Uterus (tissue), 4 donors: ENCODE measurements around the gene TMEM217. TPM values are rescaled to one million over a fixed set of nuclear protein-coding genes. Genes with fewer than 3 reads are reported as not detected.
A peak's percentile ranks its signal among the peaks of the same experiment; 100 is the strongest.
"Not testable (repeated sequence)": the region's sequence is repeated elsewhere in the genome, so short reads cannot be mapped to it uniquely, and the experiment has no call there.

ENCODE experiments used
- DNase-seq, 2 donors: peaks; one replicate each; pipeline ENCODE4 v3.0.0-alpha.2; 2019 to 2020
- H3K27ac ChIP-seq, 2 donors: fragments of 200-600 bp; sonication (generic); 1 replicate in 1 of 2; 2 replicates in 1 of 2; pipeline ENCODE4 v1.5.1; 2016 to 2018
- H3K27me3 ChIP-seq, 2 donors: fragments of 200-600 bp; sonication (generic); one replicate each; pipeline ENCODE4 v1.5.1; 2018 to 2019; ENCODE audit warnings: control low read depth in 1 of 2
- H3K36me3 ChIP-seq, 2 donors: fragments of 200-600 bp; sonication (generic); one replicate each; pipeline ENCODE4 v1.5.1; 2019; ENCODE audit warnings: control low read depth in 1 of 2
- H3K4me1 ChIP-seq, 2 donors: fragments of 200-600 bp; sonication (generic); one replicate each; pipeline ENCODE4 v1.5.1; 2018 to 2019; ENCODE audit warnings: control low read depth in 1 of 2
- H3K4me3 ChIP-seq, 2 donors: fragments of 200-600 bp; sonication (generic); 1 replicate in 1 of 2; 2 replicates in 1 of 2; pipeline ENCODE4 v1.5.1; 2018 to 2019; ENCODE audit warnings: mild to moderate bottlenecking in 1 of 2
- H3K9me3 ChIP-seq, 2 donors: fragments of 200-600 bp; sonication (generic); one replicate each; pipeline ENCODE4 v1.5.1; 2019; ENCODE audit warnings: control low read depth in 1 of 2
- CTCF ChIP-seq, 4 experiments: fragments of 200-600 bp in 2 of 4; fragments of 450-650 bp in 2 of 4; sonication (generic) in 2 of 4; IDR thresholded peaks; one replicate each; pipeline ENCODE4 v1.5.1; 2016 to 2019; ENCODE audit warnings: antibody characterized with exemption in 4 of 4, mild to moderate bottlenecking in 2 of 4, moderate library complexity in 1 of 4
- POLR2A ChIP-seq, 2 donors: fragments of 450-650 bp; IDR thresholded peaks; one replicate each; pipeline ENCODE4 v1.6.1; 2016; ENCODE audit warnings: antibody characterized with exemption in 2 of 2, mild to moderate bottlenecking in 1 of 2, moderate library complexity in 1 of 2
- intact Hi-C: fragments of 100-400 bp; cut with DNase I; formaldehyde crosslinking; loops from one replicate; pipeline ENCODE4 v1.15.1; 2023; ENCODE audit warnings: low total_unique reads
- total RNA-seq, 4 donors: library from RNA; depleted of rRNA in 3 of 4; stranded (reverse); fragments of >200 nt in 3 of 4; gene quantifications; one replicate each; pipeline versions ENCODE4 v1.1.0 to v1.2.4, GENCODE V29; 2014 to 2023
- donor health status: DM: yes; HTN: yes; CAD: no.

The TMEM217 gene
- total RNA-seq, 4 donors from 2014 or later, result 0.21 to 1.6 TPM; not detected in 2

GRCh38 chr6:37303891-37304503, 46.1 kb upstream of the TMEM217 start:
- H3K4me1 ChIP-seq, result no peaks in the 10 kb centered on the region
- H3K9me3 ChIP-seq, result no peaks in the 10 kb centered on the region
- H3K27ac ChIP-seq, result no peak overlapping the region
- H3K4me3 ChIP-seq, result no peak overlapping the region
- intact Hi-C loops, result no loop called here
- H3K27me3 ChIP-seq, result no peaks in the 10 kb centered on the region
- TF ChIP-seq CTCF (IDR thresholded peaks at IDR 0.05) (peak in 3 of 4 experiments; percentile 28 to 48 (median 34)), POLR2A (IDR thresholded peaks at IDR 0.05) (no peak)
- DNase-seq, result no peak
- no peaks in the 10 kb centered on the region for H3K36me3 ChIP-seq

GRCh38 chr6:37303091-37303660, 45.2 kb upstream of the TMEM217 start:
- no peak overlapping the region for H3K27ac ChIP-seq
- H3K4me3 ChIP-seq, result no peak overlapping the region
- H3K27me3 ChIP-seq, result no peaks in the 10 kb centered on the region
- no peaks in the 10 kb centered on the region for H3K9me3 ChIP-seq
- TF ChIP-seq POLR2A (IDR thresholded peaks at IDR 0.05), result no peak
- TF ChIP-seq CTCF (IDR thresholded peaks at IDR 0.05), result no peak
- no peaks in the 10 kb centered on the region for H3K4me1 ChIP-seq
- intact Hi-C loops, result no loop called here
- H3K36me3 ChIP-seq, result no peaks in the 10 kb centered on the region
- no peak for DNase-seq

GRCh38 chr6:37302086-37302686, 44.2 kb upstream of the TMEM217 start:
- TF ChIP-seq POLR2A (IDR thresholded peaks at IDR 0.05), result no peak
- intact Hi-C loops, result no loop called here
- no peak for DNase-seq
- no peak overlapping the region for H3K4me3 ChIP-seq
- H3K27ac ChIP-seq, result no peak overlapping the region
- no peaks in the 10 kb centered on the region for H3K4me1 ChIP-seq
- H3K9me3 ChIP-seq, result no peaks in the 10 kb centered on the region
- no peaks in the 10 kb centered on the region for H3K27me3 ChIP-seq
- no peaks in the 10 kb centered on the region for H3K36me3 ChIP-seq

GRCh38 chr6:37299990-37300389, 42.0 kb upstream of the TMEM217 start:
- no peak overlapping the region for H3K27ac ChIP-seq
- intact Hi-C loops, result no loop called here
- no peaks in the 10 kb centered on the region for H3K36me3 ChIP-seq
- no peak for DNase-seq
- no peak overlapping the region for H3K4me3 ChIP-seq
- TF ChIP-seq CTCF (IDR thresholded peaks at IDR 0.05), result no peak
- no peak for TF ChIP-seq POLR2A (IDR thresholded peaks at IDR 0.05)
- no peaks in the 10 kb centered on the region for H3K4me1 ChIP-seq
- no peaks in the 10 kb centered on the region for H3K27me3 ChIP-seq
- no peaks in the 10 kb centered on the region for H3K9me3 ChIP-seq

GRCh38 chr6:37298958-37299357, 41.0 kb upstream of the TMEM217 start:
- DNase-seq, result no peak
- intact Hi-C loops, result no loop called here
- H3K9me3 ChIP-seq, result no peaks in the 10 kb centered on the region
- no peak overlapping the region for H3K27ac ChIP-seq
- no peak overlapping the region for H3K4me3 ChIP-seq
- H3K4me1 ChIP-seq, result no peaks in the 10 kb centered on the region
- TF ChIP-seq POLR2A (IDR thresholded peaks at IDR 0.05) (no peak), CTCF (IDR thresholded peaks at IDR 0.05) (no peak)
- no peaks in the 10 kb centered on the region for H3K27me3 ChIP-seq
- H3K36me3 ChIP-seq, result no peaks in the 10 kb centered on the region

- H3K36me3 ChIP-seq, H3K9me3 ChIP-seq, H3K27me3 ChIP-seq, intact Hi-C loops, H3K4me1 ChIP-seq, DNase-seq, H3K27ac ChIP-seq, H3K4me3 ChIP-seq: not testable (repeated sequence)
These were observed 39.7 kb upstream of the TMEM217 start for GRCh38 chr6:37297637-37298036.
